Measurements from ENCODE around the gene NKX6-2.
"Not testable (repeated sequence)": the region's sequence is repeated elsewhere in the genome, so short reads cannot be mapped to it uniquely, and the experiment has no call there.

Gene NKX6-2

GRCh38 chr10:132777441-132777840, 8.5 kb downstream of the NKX6-2 start:
- no peak for DNase-seq

DNA sequence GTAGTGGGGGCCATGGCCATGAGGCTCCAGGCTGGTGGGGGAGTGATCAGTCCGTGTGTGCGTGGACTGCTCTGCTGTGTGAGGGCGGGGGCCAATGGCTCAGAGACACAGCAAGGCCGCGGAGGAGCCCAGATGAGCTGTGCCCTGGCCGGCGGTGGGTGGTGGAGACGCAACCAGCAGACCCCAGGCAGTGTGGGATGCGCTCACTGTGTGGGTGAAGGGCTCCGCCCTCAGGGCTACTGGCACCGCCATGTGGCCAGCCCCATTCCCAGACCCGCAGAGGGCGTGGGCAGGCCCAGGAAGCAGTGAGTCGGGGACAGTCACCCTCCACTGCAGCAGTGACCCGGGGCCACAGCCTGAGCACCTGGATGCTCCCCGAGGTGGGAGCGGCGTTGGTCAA, 9.1 kb downstream of the NKX6-2 start:
- DNase-seq: no peak

DNA sequence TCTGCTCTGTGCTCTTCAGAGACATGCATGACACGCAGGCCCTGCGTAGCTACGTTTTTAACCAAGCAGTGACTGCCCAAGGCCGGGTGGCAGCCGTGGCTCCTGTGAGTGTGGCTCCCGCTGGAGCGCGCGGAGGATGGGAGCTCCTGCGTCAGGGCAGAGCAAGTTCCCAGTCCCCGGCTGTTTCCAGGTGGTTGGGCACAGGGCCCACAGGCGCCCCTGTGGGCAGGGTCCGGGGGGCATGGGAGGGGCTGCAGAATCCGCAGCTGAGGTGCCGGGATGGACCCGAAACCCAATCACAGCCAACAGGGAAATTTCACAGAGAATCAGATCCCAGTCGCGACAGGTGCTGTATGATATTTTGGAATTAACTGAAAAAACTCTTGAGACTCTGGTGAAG, 9.8 kb downstream of the NKX6-2 start:
- DNase-seq: no peak

GRCh38 chr10:132774902-132775863, 10.8 kb downstream of the NKX6-2 start:
- DNase-seq: no peak

DNA sequence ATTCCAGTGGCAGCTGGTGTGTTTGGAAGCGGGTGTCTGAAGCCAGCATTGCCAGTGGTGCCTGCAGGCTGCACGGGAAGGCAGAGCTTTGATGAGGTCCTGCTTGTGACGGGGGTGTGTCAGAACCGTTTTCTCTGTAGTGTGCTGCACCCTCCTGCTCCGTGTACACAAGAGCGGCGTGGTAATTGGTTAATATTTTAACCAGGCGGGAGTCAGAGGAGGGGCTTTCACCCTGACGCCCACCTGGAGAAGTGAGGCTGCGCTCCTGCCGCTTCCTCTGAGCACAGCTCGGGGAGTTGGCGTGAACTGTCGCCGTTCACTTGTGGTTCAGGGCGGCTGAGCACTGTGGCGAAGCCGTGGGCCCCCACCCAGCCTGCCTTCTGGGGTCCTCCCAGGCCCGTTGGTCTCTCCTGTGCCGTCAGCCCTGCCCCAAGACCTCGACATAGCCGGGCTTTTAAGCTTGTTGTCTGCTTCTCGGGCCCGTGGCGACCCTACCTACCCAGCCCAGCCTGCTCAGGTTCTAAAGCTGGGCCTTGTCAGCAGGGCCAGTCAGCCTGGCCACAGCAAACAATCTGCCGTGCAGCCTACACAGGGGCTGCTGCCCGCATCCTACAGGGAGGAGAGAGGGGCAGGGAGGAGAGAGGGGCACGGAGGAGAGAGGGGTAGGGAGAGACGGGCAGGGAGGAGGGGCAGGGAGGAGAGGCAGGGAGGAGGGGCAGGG, 11.6 kb downstream of the NKX6-2 start:
- DNase-seq: no peak

DNA sequence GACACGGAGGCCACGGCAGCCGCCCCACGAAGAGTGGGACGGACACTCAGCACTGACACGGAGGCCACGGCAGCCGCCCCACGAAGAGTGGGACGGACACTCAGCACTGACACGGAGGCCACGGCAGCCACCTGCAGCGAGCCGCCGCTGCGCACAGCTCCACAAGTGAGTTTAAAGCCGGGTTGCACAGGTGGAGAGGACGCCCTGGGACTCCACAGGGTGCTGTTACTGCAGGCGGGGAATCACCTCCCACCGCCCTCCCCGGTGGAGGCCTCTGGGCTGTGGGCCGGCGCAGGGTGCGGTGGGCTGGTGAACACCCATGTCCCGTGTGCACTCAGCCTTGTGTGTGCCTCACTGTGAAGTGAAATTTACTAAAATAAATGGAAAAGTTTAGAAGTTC, 13.1 kb downstream of the NKX6-2 start:
- DNase-seq: not testable (repeated sequence)

GRCh38 chr10:132770061-132771021, 15.6 kb downstream of the NKX6-2 start:
- no peak for DNase-seq

DNA sequence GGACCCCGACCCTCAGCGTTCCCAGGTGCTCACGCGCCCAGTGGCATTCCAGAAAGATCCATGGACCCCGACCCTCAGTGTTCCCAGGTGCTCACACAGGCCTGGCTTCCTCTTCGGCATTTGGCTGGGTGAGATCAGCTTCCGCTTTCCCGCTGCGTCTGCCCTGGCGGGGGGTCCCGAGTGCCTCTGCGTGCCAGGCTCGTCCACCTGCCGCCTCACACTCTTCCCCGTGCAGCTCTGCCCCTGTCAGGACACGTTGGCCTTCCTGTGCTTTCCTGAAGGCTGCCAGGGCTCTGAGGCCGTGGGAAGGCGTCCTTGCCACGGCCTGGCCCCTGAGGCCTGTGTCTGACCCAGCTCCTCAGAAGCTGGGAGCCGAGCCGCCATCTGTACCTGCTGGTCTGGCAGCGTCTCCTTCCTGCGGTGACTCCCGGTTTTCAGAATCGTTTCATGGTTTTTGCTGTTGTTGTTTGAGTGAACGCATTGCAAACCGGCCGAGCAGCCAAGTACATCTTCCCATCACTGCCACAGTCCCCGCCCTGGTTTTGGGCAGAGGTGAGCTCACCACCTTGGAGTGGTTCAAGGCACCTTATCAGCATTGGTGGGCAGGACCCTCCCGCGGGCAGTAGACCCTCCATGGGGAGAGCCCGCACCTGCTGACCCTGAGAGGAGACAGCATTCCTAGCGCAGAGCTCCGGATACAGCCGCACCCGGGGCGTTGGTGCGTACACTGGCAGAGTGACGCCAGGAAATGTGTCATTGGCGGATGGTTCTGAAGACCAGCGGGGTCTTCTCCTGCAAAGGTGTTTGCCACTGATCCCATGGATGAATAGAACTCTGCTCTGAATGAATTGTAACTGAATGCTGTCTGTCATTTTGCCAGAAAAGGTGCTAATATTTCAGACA, 17.4 kb downstream of the NKX6-2 start:
- DNase-seq: no peak

DNA sequence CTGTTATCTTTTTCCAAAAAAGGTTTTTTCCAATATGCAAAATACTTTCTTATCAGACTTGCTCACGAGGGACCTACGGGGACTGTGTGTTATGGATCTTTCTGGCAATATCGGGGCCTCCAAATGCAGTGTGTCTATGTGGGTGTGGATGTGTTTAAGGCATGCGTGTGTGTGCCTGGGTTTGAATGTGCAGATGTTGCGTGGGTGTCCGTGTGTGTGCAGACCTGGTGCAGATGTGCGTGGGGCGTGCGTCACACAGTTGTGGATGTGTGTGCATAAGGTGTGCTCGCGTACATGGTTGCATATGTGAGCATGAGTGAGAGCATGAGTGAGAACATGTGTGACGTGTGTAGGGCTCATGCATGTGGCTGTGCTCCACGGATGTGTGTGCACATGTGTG, 19.7 kb downstream of the NKX6-2 start:
- DNase-seq: no peak

GRCh38 chr10:132765435-132765834, 20.5 kb downstream of the NKX6-2 start:
- no peak for DNase-seq

DNA sequence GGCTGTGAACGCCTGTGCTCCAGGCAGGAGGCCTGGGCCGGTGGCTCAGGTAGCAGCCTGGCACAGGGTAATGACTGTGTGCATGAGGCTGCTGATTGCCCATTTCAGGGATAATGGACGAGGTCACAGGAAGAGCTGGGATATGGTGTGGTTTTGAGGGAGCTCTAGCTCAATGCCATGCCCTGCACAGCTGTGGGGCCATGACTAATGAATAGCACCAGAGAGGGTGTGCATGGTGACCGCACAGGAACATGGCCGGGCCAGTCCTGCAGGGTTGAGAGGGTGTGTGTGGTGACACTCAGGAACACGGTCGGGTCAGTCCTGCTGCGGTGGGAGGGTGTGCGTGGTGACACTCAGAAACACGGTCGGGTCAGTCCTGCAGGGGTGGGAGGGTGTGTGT, 21.8 kb downstream of the NKX6-2 start:
- no peak for DNase-seq

GRCh38 chr10:132763545-132763944, 22.4 kb downstream of the NKX6-2 start:
- DNase-seq: no peak

- DNase-seq: no peak
Measured at GRCh38 chr10:132762267-132762666, 23.7 kb downstream of the NKX6-2 start.

DNA sequence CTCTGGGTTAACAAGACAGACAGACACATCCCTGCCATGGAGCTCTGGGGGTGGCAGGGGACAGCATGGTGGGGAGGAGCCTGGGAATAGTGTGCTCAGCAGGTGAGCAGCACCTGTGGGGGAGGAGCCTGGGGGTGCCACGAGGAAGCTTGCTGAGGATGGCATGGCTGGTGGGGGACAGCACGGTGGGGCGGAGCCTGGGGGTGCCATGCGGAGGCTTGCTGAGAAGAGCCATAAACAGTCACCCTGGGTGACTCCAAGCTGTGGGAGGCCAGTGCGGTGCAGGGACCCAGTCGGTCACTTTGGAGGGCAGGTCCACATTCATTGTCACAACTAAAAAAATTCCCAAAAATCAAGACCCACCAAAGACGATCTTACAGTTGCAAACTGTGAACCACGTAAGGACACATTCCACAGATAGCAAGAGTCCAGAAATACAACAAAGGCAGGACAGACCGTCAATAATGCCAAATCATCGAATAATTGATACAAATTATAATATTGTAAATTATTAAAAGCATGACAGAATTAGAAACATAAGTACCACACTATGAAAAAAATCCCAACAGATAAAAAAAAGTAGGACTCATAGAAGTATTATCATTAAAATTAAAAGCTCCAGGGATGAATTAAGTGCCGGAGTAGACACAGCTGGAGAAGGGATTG, 24.4 kb downstream of the NKX6-2 start:
- DNase-seq: no peak

GRCh38 chr10:132758865-132759264, 27.1 kb downstream of the NKX6-2 start:
- no peak for DNase-seq

DNA sequence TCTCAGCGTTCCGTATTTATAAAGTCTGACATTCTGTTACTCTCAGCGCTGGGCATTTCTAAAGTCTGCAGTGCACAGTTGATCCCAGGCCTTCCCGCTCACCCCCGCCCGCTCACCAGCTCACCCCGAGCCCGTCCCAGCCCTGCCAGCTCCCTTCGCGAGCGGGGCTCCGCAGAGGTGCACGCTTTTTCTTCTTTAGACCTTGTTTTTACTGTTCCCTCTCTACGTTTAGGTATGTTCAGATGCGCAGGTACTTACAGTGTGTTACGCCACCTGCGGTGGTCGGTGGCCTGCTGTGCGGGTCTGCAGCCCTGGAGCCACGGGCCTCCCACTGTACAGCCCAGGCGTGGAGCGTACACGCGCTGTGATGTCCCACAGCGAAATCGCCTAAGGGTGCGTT, 28.8 kb downstream of the NKX6-2 start:
- no peak for DNase-seq

DNA sequence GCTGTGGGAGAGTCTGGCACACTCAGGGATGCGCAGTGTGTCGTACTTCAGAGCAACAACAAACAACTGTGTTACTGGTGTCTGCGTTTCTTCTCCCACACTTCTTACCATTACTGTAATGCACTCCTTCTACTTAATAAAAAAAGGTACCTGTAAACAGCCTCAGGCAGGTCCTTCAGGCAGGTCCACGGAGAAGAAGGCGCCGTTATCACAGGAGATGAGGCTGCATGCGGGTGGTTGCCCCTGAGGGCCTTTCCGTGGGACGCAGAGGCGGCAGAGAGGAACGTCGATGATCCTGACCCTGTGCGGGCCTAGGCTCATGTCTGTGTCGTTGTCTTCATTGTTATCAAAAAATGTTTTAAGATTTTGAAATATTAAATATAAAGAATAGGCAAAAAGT, 29.4 kb downstream of the NKX6-2 start:
- no peak for DNase-seq

- no peak for DNase-seq
Measured at GRCh38 chr10:132755166-132755711, 30.7 kb downstream of the NKX6-2 start.

GRCh38 chr10:132754071-132754470, 31.9 kb downstream of the NKX6-2 start:
- DNase-seq: no peak

DNA sequence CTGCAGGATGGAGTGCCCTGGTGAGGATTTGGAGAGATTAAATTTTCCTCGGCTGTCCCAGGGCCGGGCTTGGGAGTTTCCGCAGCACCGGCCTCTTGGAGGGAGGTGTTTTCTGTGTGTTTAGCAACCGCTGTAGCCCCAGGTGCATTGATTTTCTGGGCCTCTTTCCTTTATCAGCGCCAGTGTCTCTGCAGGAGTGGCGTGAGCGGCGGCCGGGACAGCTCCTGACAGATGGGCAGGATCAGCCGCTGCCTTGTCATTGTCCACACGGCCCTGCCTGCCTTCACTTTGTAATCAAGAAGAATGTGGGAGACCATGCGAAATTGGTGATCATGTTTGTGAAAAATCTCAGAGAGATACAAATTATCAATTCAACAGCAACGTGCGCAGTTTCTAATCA, 32.4 kb downstream of the NKX6-2 start:
- DNase-seq: no peak

- no peak for DNase-seq
Measured at GRCh38 chr10:132752961-132753360, 33.0 kb downstream of the NKX6-2 start.
